ENCODE measurements around the gene JSRP1. TPM values are rescaled to one million over a fixed set of nuclear protein-coding genes. Genes with fewer than 3 reads are reported as not detected.

JSRP1 gene
- total and polyA plus RNA-seq, 10 of the 15 experiments (the other 5 are each of a cell fraction or from before 2014, with no cell fraction given): 0.41 to 0.91 (median 0.49) TPM; not detected in 7

DNA sequence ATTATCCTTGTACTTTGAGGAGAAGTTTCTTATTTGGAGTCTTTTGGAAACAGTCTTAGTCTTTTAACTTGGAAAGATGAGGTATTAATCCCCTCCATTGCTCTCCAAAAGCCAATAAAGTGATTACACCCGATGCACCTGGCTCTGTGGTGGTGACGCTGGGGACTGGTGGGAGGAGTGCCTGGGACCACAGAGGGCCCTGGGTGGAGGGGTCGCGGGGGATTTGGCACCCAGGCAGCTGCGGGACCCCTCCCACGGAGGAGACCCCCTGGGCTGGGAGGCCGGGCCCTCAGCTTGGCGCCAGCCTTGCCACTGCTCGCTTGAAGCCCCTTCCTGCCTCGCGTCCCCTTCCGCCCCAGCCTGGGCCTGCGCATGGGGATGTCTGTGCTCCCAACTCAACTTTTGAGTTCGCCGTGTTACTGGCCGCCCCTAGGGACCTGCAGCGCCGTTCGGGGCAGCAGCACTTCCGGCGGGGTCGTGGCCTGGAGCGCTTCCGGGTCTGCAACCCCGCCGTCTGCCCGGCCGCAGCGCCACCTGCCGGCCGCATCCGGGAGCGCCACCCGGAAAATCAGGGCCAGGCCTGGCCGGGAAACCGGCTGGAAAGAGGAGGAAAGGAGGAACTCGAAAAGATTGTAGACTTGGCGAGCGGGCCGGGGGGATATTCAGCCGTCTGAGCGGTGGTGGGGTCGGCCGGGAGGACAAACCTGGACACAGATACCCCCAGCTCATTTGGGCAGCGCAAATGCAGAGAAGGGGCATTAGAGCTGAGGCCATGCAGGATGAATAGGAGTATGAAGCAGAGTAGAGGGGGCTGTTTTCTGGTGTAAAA lies 17.4 kb upstream of the JSRP1 start (continued):
- TF ChIP-seq ZBTB11 (CRISPR knock-in tag; IDR thresholded peaks at IDR 0.05) (peak; percentile 31; the same call in 1 of the 2 replicates), LARP7 (IDR thresholded peaks at IDR 0.05) (peak; percentile 90), POLR2A (IDR thresholded peaks at IDR 0.05; ENCODE audit: low read depth, low read length) (peak; percentile 85), RBBP5 (conservative IDR thresholded peaks at IDR 0.05) (no peak), ZNF274 (IDR thresholded peaks at IDR 0.05; ENCODE audit: insufficient read depth, insufficient read length) (no peak), E4F1 (IDR thresholded peaks at IDR 0.05; ENCODE audit: borderline replicate concordance, partially characterized antibody) (no peak), JUND (IDR thresholded peaks at IDR 0.05; ENCODE audit: low read depth, low read length) (no peak), ZBTB4 (CRISPR knock-in tag; IDR thresholded peaks at IDR 0.05) (no peak), CHD2 (IDR thresholded peaks at IDR 0.05; ENCODE audit: borderline replicate concordance, low read depth, low read length) (peak; percentile 83), CBFB (IDR thresholded peaks at IDR 0.05; ENCODE audit: low read depth) (no peak; the same call in 1 of the 2 replicates), FOXK2 (IDR thresholded peaks at IDR 0.05) (no peak), CHD1 (IDR thresholded peaks at IDR 0.05; ENCODE audit: low read depth, low read length) (no peak), EP300 (IDR thresholded peaks at IDR 0.05; ENCODE audit: borderline replicate concordance in 1 of 2, control insufficient read depth in 1 of 2, low read depth in 2 of 2, low read length in 2 of 2) (no peak), DPF2 (IDR thresholded peaks at IDR 0.05) (peak; percentile 65), SMAD5 (IDR thresholded peaks at IDR 0.05; ENCODE audit: low read depth) (no peak), CREM (IDR thresholded peaks at IDR 0.05; ENCODE audit: low read depth) (peak; percentile 73)
- TF ChIP-seq, protein P1, sequence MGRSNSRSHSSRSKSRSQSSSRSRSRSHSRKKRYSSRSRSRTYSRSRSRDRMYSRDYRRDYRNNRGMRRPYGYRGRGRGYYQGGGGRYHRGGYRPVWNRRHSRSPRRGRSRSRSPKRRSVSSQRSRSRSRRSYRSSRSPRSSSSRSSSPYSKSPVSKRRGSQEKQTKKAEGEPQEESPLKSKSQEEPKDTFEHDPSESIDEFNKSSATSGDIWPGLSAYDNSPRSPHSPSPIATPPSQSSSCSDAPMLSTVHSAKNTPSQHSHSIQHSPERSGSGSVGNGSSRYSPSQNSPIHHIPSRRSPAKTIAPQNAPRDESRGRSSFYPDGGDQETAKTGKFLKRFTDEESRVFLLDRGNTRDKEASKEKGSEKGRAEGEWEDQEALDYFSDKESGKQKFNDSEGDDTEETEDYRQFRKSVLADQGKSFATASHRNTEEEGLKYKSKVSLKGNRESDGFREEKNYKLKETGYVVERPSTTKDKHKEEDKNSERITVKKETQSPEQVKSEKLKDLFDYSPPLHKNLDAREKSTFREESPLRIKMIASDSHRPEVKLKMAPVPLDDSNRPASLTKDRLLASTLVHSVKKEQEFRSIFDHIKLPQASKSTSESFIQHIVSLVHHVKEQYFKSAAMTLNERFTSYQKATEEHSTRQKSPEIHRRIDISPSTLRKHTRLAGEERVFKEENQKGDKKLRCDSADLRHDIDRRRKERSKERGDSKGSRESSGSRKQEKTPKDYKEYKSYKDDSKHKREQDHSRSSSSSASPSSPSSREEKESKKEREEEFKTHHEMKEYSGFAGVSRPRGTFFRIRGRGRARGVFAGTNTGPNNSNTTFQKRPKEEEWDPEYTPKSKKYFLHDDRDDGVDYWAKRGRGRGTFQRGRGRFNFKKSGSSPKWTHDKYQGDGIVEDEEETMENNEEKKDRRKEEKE (IDR thresholded peaks at IDR 0.05): no peak

Data from GM12878 (cell line).